Suppressor macrophage treated with lipopolysaccharide for 1 hour (primary cell): ENCODE measurements around the gene SF3B4.

Experiments used
- DNase-seq, 3 donors: peaks; one replicate each; pipeline ENCODE4 v3.0.0-alpha.2; 2020 to 2022

SF3B4 gene

GRCh38 chr1:149931212-149931790 is 3.7 kb upstream of the SF3B4 start:
- DNase-seq = peak; percentile 54 to 72 (median 68)

GRCh38 chr1:149929856-149930255 is 2.3 kb upstream of the SF3B4 start:
- DNase-seq = peak; percentile 41 to 49 (median 49)

GRCh38 chr1:149928401-149928724 is 760 bp upstream of the SF3B4 start:
- DNase-seq = peak in 1 of 3 donors; percentile 14

- peak in 1 of 3 donors; percentile 8 for DNase-seq
Measured at GRCh38 chr1:149927056-149927562, 494 bp downstream of the SF3B4 start.

GRCh38 chr1:149926296-149926695 is 1.3 kb downstream of the SF3B4 start:
- no peak for DNase-seq

- DNase-seq = no peak
Measured at GRCh38 chr1:149925751-149926150, 1.9 kb downstream of the SF3B4 start.

GRCh38 chr1:149925345-149925744 is 2.3 kb downstream of the SF3B4 start:
- no peak for DNase-seq

GRCh38 chr1:149923626-149924025 is 4.0 kb downstream of the SF3B4 start:
- no peak for DNase-seq

- DNase-seq = peak in 1 of 3 donors; percentile 18
Measured at GRCh38 chr1:149917571-149918144, 9.9 kb downstream of the SF3B4 start, which contains the start of gene SV2A. Gene SV2A (minus strand): TSS chr1:149917844. CDS start chr1:149913840, 4,004 bp downstream.

- no peak for DNase-seq
Measured at GRCh38 chr1:149916898-149917252, 10.7 kb downstream of the SF3B4 start.

- no peak for DNase-seq
Measured at GRCh38 chr1:149916193-149916897, 11.3 kb downstream of the SF3B4 start.

GRCh38 chr1:149915429-149916192 is 12.0 kb downstream of the SF3B4 start:
- DNase-seq = no peak

- DNase-seq = no peak
Measured at GRCh38 chr1:149914545-149914944, 13.1 kb downstream of the SF3B4 start.

GRCh38 chr1:149906570-149907075 is 21.0 kb downstream of the SF3B4 start:
- no peak for DNase-seq

GRCh38 chr1:149903836-149904491 is 23.6 kb downstream of the SF3B4 start:
- no peak for DNase-seq

GRCh38 chr1:149899460-149900284 is 27.9 kb downstream of the SF3B4 start, which contains the start of gene BOLA1:
Gene BOLA1 (plus strand): TSS chr1:149899568. CDS start chr1:149900060, 492 bp downstream.
- DNase-seq = peak; percentile 87 to 91 (median 89)

- peak in 2 of 3 donors; percentile 26 to 28 for DNase-seq
Measured at GRCh38 chr1:149896575-149896974, 31.0 kb downstream of the SF3B4 start.

- peak in 1 of 3 donors; percentile 11 for DNase-seq
Measured at GRCh38 chr1:149888999-149889289, 38.7 kb downstream of the SF3B4 start.

- peak; percentile 82 to 90 (median 88) for DNase-seq
Measured at GRCh38 chr1:149888247-149888998, 39.2 kb downstream of the SF3B4 start.

- peak; percentile 91 to 97 (median 95) for DNase-seq
Measured at GRCh38 chr1:149887456-149888246, 40.0 kb downstream of the SF3B4 start.
